OCI-LY7 (cell line): ENCODE results near the gene UGT1A4. TPM values are rescaled to one million over a fixed set of nuclear protein-coding genes. Genes with fewer than 3 reads are reported as not detected.

ENCODE experiments used
- BruUV-seq: library from RNA; stranded (reverse); fragments of 400-500 nt; replicated peaks from 2 replicates; lab custom pipeline; 2021; lab: Mats Ljungman, UMichigan
- CTCF ChIA-PET: fragments of 300-600 bp; sonication (Branson Sonifier 250); formaldehyde crosslinking; loops from one replicate; lab custom pipeline; 2022; ENCODE audit warnings: antibody characterized with exemption; ENCODE audit not compliant: unreplicated experiment; lab: Charles Lee
- POLR2A ChIA-PET: fragments of 300-600 bp; sonication (Branson Sonifier 250); formaldehyde crosslinking; loops from one replicate; lab custom pipeline; 2022; ENCODE audit warnings: antibody characterized with exemption; lab: Charles Lee
- DNase-seq: peaks from one replicate; pipeline ENCODE4 v3.0.0-alpha.2; 2015; ENCODE audit warnings: low spot score
- H2AFZ ChIP-seq: fragments of 200-600 bp; sonication (generic), shearing (Covaris generic); 2 replicates; pipeline ENCODE4 v1.6.1; 2014; ENCODE audit warnings: mild to moderate bottlenecking, antibody characterized with exemption, low read length, moderate library complexity
- H3K27ac ChIP-seq: fragments of 200-600 bp; sonication (generic); 2 replicates; pipeline ENCODE4 v1.5.1; 2014; ENCODE audit warnings: mixed run types, low read depth, mild to moderate bottlenecking, moderate library complexity, low read length, inconsistent platforms; ENCODE audit not compliant: poor library complexity, severe bottlenecking
- H3K36me3 ChIP-seq: fragments of 200-600 bp; sonication (generic); 2 replicates; pipeline ENCODE4 v1.6.1; 2014; ENCODE audit warnings: mild to moderate bottlenecking, antibody characterized with exemption, low read length, moderate library complexity, mixed read lengths; ENCODE audit not compliant: insufficient read depth
- H3K4me1 ChIP-seq: fragments of 200-600 bp; sonication (generic); 2 replicates; pipeline ENCODE4 v1.5.1; 2014; ENCODE audit warnings: mild to moderate bottlenecking, low read length; ENCODE audit not compliant: insufficient read depth, poor library complexity, severe bottlenecking
- H3K4me2 ChIP-seq: fragments of 200-600 bp; sonication (generic); 2 replicates; pipeline ENCODE4 v1.6.1; 2014; ENCODE audit warnings: mild to moderate bottlenecking, low read length
- H3K4me3 ChIP-seq: fragments of 200-600 bp; sonication (generic); 2 replicates; pipeline ENCODE4 v1.5.1; 2014; ENCODE audit warnings: mild to moderate bottlenecking, low read depth, low read length; ENCODE audit not compliant: poor library complexity, severe bottlenecking
- H3K79me2 ChIP-seq: fragments of 200-600 bp; sonication (generic); 2 replicates; pipeline ENCODE4 v1.6.1; 2016; ENCODE audit warnings: low read depth, mild to moderate bottlenecking, low read length, moderate library complexity, mixed read lengths; ENCODE audit not compliant: insufficient read depth
- H3K9me2 ChIP-seq: fragments of 200-600 bp; sonication (generic); 2 replicates; pipeline ENCODE4 v1.6.1; 2016; ENCODE audit warnings: mild to moderate bottlenecking, low read length, mixed read lengths; ENCODE audit not compliant: insufficient read depth
- H3K9me3 ChIP-seq: fragments of 200-600 bp; sonication (generic); 2 replicates; pipeline ENCODE4 v1.6.1; 2014; ENCODE audit warnings: mild to moderate bottlenecking, mixed run types, low read length, mixed read lengths
- H4K20me1 ChIP-seq: fragments of 200-600 bp; sonication (generic); 2 replicates; pipeline ENCODE4 v1.6.1; 2014; ENCODE audit warnings: mild to moderate bottlenecking, antibody characterized with exemption, low read length, moderate library complexity, mixed read lengths; ENCODE audit not compliant: insufficient read depth
- CTCF ChIP-seq: fragments of 200-600 bp; sonication (generic); conservative IDR thresholded peaks from 2 replicates; pipeline ENCODE4 v1.5.1; 2014; ENCODE audit warnings: mild to moderate bottlenecking, antibody characterized with exemption, low read length, moderate library complexity, mixed read lengths
- EZH2phosphoT487 ChIP-seq: fragments of 200-600 bp; sonication (generic); IDR thresholded peaks from 2 replicates; pipeline ENCODE4 v1.6.1; 2018; ENCODE audit warnings: low read depth, borderline replicate concordance, mild to moderate bottlenecking, mixed run types, antibody characterized with exemption, low read length, moderate library complexity, mixed read lengths
- intact Hi-C: fragments of 100-400 bp; cut with micrococcal nuclease; formaldehyde crosslinking; loops from one replicate; pipeline ENCODE4 v1.10.0; 2022; ENCODE audit not compliant: unreplicated experiment
- total RNA-seq, 2 experiments: library from RNA; depleted of rRNA in 1 of 2; stranded (reverse); fragments of >200 nt in 1 of 2; shearing (Covaris generic) in 1 of 2; gene quantifications; 2 replicates each; pipeline ENCODE4 v1.2.3, GENCODE V29; 2014 to 2022

Gene UGT1A4
- total RNA-seq, 2 experiments from 2014 or later, result not detected

- TF ChIP-seq CTCF (no peak), EZH2phosphoT487 (no peak)
- intact Hi-C loops, result no loop called here
- Histone ChIP-seq H3K79me2 (no peaks in the 10 kb centered on the region), H3K4me1 (peaks cover 3% of the 10 kb centered on the region), H2AFZ (no peak overlapping the region), H3K4me2 (no peak overlapping the region), H4K20me1 (no peaks in the 10 kb centered on the region), H3K4me3 (no peak overlapping the region), H3K36me3 (no peaks in the 10 kb centered on the region), H3K9me2 (no peaks in the 10 kb centered on the region), H3K27ac (no peak overlapping the region), H3K9me3 (no peaks in the 10 kb centered on the region)
- no TSS peak for BruUV-seq
- POLR2A ChIA-PET, result no interaction called here
- CTCF ChIA-PET, result no interaction called here
- no peak for DNase-seq
These were observed 31.6 kb upstream of the UGT1A4 start for GRCh38 chr2:233686928-233687327.

GRCh38 chr2:233688341-233688740 is 30.2 kb upstream of the UGT1A4 start:
- TF ChIP-seq CTCF, result no peak
- TF ChIP-seq EZH2phosphoT487, result no peak
- no peaks in the 10 kb centered on the region for H3K9me2 ChIP-seq
- H3K36me3 ChIP-seq, result no peaks in the 10 kb centered on the region
- ChIA-PET POLR2A (no interaction called here), CTCF (no interaction called here)
- H3K4me2 ChIP-seq, result no peak overlapping the region
- no peak overlapping the region for H3K27ac ChIP-seq
- H2AFZ ChIP-seq, result no peak overlapping the region
- no peaks in the 10 kb centered on the region for H4K20me1 ChIP-seq
- H3K4me3 ChIP-seq, result no peak overlapping the region
- no TSS peak for BruUV-seq
- no peaks in the 10 kb centered on the region for H3K9me3 ChIP-seq
- no peak for DNase-seq
- intact Hi-C loops, result no loop called here
- H3K4me1 ChIP-seq, result no peaks in the 10 kb centered on the region
- H3K79me2 ChIP-seq, result no peaks in the 10 kb centered on the region

- no peak overlapping the region for H2AFZ ChIP-seq
- no peak for DNase-seq
- H3K4me2 ChIP-seq, result no peak overlapping the region
- POLR2A ChIA-PET, result no interaction called here
- CTCF ChIA-PET, result no interaction called here
- no peak for TF ChIP-seq CTCF
- no peak for TF ChIP-seq EZH2phosphoT487
- no peaks in the 10 kb centered on the region for H3K36me3 ChIP-seq
- no peaks in the 10 kb centered on the region for H4K20me1 ChIP-seq
- BruUV-seq, result no TSS peak
- no peak overlapping the region for H3K27ac ChIP-seq
- intact Hi-C loops, result no loop called here
- H3K79me2 ChIP-seq, result no peaks in the 10 kb centered on the region
- no peaks in the 10 kb centered on the region for H3K9me3 ChIP-seq
- H3K9me2 ChIP-seq, result no peaks in the 10 kb centered on the region
- H3K4me1 ChIP-seq, result no peaks in the 10 kb centered on the region
- no peak overlapping the region for H3K4me3 ChIP-seq
These were observed 29.5 kb upstream of the UGT1A4 start for GRCh38 chr2:233689031-233689430.
